Neuronal stem cell (in vitro differentiated cells): ENCODE results near the gene CETN2.

Experiments
- DNase-seq: peaks from one replicate; pipeline ENCODE4 v3.0.0-alpha.2; 2013; ENCODE audit warnings: low spot score
- H2AFZ ChIP-seq: one replicate; pipeline ENCODE4 v1.6.1; 2013; ENCODE audit warnings: mild to moderate bottlenecking, low read length, inconsistent platforms
- H2AK5ac ChIP-seq: 2 replicates; pipeline ENCODE4 v1.6.1; 2013; ENCODE audit warnings: low read depth, mild to moderate bottlenecking, inconsistent platforms, low read length, moderate library complexity, mixed read lengths
- H2BK120ac ChIP-seq: 2 replicates; pipeline ENCODE4 v1.6.1; 2013; ENCODE audit warnings: low read depth, mild to moderate bottlenecking, inconsistent platforms, low read length, moderate library complexity, mixed read lengths
- H2BK12ac ChIP-seq: one replicate; pipeline ENCODE4 v1.6.1; 2013; ENCODE audit warnings: low read length, inconsistent platforms
- H2BK15ac ChIP-seq: 2 replicates; pipeline ENCODE4 v1.6.1; 2013; ENCODE audit warnings: mild to moderate bottlenecking, low read length, inconsistent platforms, mixed read lengths
- H2BK5ac ChIP-seq: one replicate; pipeline ENCODE4 v1.6.1; 2013; ENCODE audit warnings: inconsistent platforms, mild to moderate bottlenecking, low read length, moderate library complexity
- H3K14ac ChIP-seq: one replicate; pipeline ENCODE4 v1.6.1; 2013; ENCODE audit warnings: low read length, inconsistent platforms
- H3K18ac ChIP-seq: 2 replicates; pipeline ENCODE4 v1.6.1; 2013; ENCODE audit warnings: low read length, inconsistent platforms
- H3K23ac ChIP-seq: 2 replicates; pipeline ENCODE4 v1.6.1; 2013; ENCODE audit warnings: low read depth, mild to moderate bottlenecking, mixed read lengths, low read length, inconsistent platforms; ENCODE audit not compliant: poor library complexity
- H3K27ac ChIP-seq: replicated peaks from 3 replicates; pipeline ENCODE4 v1.5.1; 2013; ENCODE audit warnings: low read length, inconsistent platforms
- H3K27me3 ChIP-seq, 3 experiments: 2 replicates each; pipeline ENCODE4 v1.6.1; 2013; ENCODE audit warnings: low read length in 3 of 3, mild to moderate bottlenecking in 2 of 3, inconsistent platforms in 1 of 3, low read depth in 1 of 3, mixed read lengths in 1 of 3, moderate library complexity in 1 of 3; ENCODE audit not compliant: control insufficient read depth in 3 of 3, insufficient read depth in 3 of 3
- H3K36me3 ChIP-seq, 2 donors: replicated peaks in 1 of 2; 2 replicates each; pipeline ENCODE4 v1.6.1; 2013; ENCODE audit warnings: low read length in 2 of 2; ENCODE audit not compliant: control insufficient read depth in 2 of 2, insufficient read depth in 2 of 2
- H3K4ac ChIP-seq: 2 replicates; pipeline ENCODE4 v1.6.1; 2013; ENCODE audit warnings: inconsistent platforms, mild to moderate bottlenecking, low read length, moderate library complexity
- H3K4me1 ChIP-seq, 2 donors: 1 replicate in 1 of 2; 2 replicates in 1 of 2; pipeline ENCODE4 v1.6.1; 2013; ENCODE audit warnings: low read length in 2 of 2, low read depth in 1 of 2; ENCODE audit not compliant: control insufficient read depth in 2 of 2, insufficient read depth in 1 of 2
- H3K4me2 ChIP-seq: one replicate; pipeline ENCODE4 v1.6.1; 2013; ENCODE audit warnings: mild to moderate bottlenecking, low read length, inconsistent platforms; ENCODE audit not compliant: insufficient read depth, poor library complexity, severe bottlenecking
- H3K4me3 ChIP-seq, 2 donors: 2 replicates each; pipeline ENCODE4 v1.5.1; 2013; ENCODE audit warnings: low read length in 2 of 2, mild to moderate bottlenecking in 2 of 2, inconsistent platforms in 1 of 2, moderate library complexity in 1 of 2
- H3K79me1 ChIP-seq: one replicate; pipeline ENCODE4 v1.6.1; 2013; ENCODE audit warnings: low read depth, mild to moderate bottlenecking, inconsistent platforms, low read length, moderate library complexity
- H3K9ac ChIP-seq: one replicate; pipeline ENCODE4 v1.6.1; 2013; ENCODE audit warnings: mild to moderate bottlenecking, low read depth, low read length, inconsistent platforms; ENCODE audit not compliant: poor library complexity
- H3K9me3 ChIP-seq, 2 donors: replicated peaks in 1 of 2; 2 replicates each; pipeline versions ENCODE3 to v1.6.1; 2013; ENCODE audit warnings: low read length in 2 of 2, mild to moderate bottlenecking in 2 of 2, inconsistent platforms in 1 of 2, low read depth in 1 of 2, mixed read lengths in 1 of 2, moderate library complexity in 1 of 2; ENCODE audit not compliant: control insufficient read depth in 2 of 2, insufficient read depth in 1 of 2
- H4K8ac ChIP-seq: one replicate; pipeline ENCODE4 v1.6.1; 2013; ENCODE audit warnings: low read depth, mild to moderate bottlenecking, inconsistent platforms, low read length, moderate library complexity
- H4K91ac ChIP-seq: one replicate; pipeline ENCODE4 v1.6.1; 2013; ENCODE audit warnings: low read length, low read depth, mild to moderate bottlenecking, inconsistent platforms; ENCODE audit not compliant: poor library complexity
- WGBS, 2 donors: extraction: QIAGEN DNeasy Blood & Tissue Kit; methylation state at CpG; one replicate each; pipeline ENCODE4 v1.1.7; 2013; ENCODE audit warnings: missing lambda C conversion rate in 2 of 2, mixed read lengths in 1 of 2; ENCODE audit not compliant: insufficient read length in 2 of 2, insufficient replicate concordance in 1 of 2; ENCODE audit errors: extremely low coverage in 2 of 2; 5-methylcytosine and 5-hydroxymethylcytosine counted together

The CETN2 gene

DNA sequence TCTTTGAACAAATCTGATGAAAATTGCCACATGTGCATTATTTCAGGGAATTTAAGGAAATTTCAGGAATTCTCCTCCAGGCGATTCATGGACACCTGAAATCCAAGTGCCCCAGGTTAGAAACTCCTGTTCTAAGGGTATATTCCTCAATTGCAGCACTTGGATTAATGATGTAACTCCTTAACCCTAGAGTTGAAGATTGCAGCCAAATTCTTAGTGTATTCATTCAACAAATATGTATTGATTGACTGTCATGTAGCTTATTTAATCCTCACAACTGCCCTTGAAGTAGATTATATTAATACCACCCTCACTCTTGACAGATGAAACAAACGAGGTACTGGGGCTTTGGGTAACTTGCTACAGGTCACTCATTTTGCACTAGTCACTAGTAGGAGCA lies 11.3 kb downstream of the CETN2 start:
- WGBS, 2 donors: no CpG with 5 or more reads among the region's 2 CpGs
- Histone ChIP-seq H4K8ac (no peak overlapping the region), H3K9me3 (no peaks in the 10 kb centered on the region), H3K23ac (no peak overlapping the region), H3K27me3 (peaks cover 0 to 27% (median 0%) of the 10 kb centered on the region in 3 experiments), H3K4ac (no peak overlapping the region), H2BK5ac (no peak overlapping the region), H2AFZ (no peak overlapping the region), H3K14ac (no peak overlapping the region), H3K4me1 (no peaks in the 10 kb centered on the region), H3K9ac (no peak overlapping the region), H3K79me1 (no peaks in the 10 kb centered on the region), H2BK12ac (no peak overlapping the region), H2BK15ac (no peak overlapping the region), H3K4me3 (no peak overlapping the region), H3K18ac (no peak overlapping the region), H2AK5ac (no peak overlapping the region), H4K91ac (no peak overlapping the region), H2BK120ac (no peak overlapping the region), H3K36me3 (no peaks in the 10 kb centered on the region), H3K4me2 (no peak overlapping the region), H3K27ac (no peak overlapping the region)
- no peak for DNase-seq

DNA sequence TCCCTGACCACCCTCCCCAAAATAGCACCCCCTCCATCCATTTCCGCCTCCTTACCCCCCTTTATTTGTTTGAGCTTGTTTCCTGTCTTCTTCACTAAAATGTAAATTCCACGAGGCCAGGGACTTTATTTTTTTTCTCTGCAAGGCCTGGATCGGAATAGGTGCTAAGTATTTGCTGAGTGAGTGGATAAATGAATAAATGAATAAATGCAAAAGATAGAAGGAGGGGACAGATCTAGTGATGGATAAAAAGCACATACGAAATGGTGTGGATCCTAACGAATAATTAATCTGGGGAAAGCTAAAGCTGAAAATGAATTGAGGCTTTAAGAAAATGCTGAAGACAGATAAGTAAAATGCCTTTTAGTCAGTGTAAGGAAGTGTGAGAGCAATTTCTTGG lies 12.2 kb downstream of the CETN2 start:
- Histone ChIP-seq H3K4me1 (no peaks in the 10 kb centered on the region), H3K4me2 (no peak overlapping the region), H3K9ac (no peak overlapping the region), H3K4me3 (no peak overlapping the region), H3K27ac (no peak overlapping the region), H2BK15ac (no peak overlapping the region), H2BK12ac (no peak overlapping the region), H2BK5ac (no peak overlapping the region), H2AK5ac (no peak overlapping the region), H4K91ac (no peak overlapping the region), H3K23ac (no peak overlapping the region), H3K4ac (no peak overlapping the region), H3K9me3 (no peaks in the 10 kb centered on the region), H3K14ac (no peak overlapping the region), H3K36me3 (no peaks in the 10 kb centered on the region), H4K8ac (no peak overlapping the region), H3K79me1 (no peaks in the 10 kb centered on the region), H3K18ac (no peak overlapping the region), H3K27me3 (peaks cover 0 to 33% (median 0%) of the 10 kb centered on the region in 3 experiments), H2BK120ac (no peak overlapping the region), H2AFZ (no peak overlapping the region)
- no CpG with 5 or more reads among the region's 5 CpGs for WGBS, 2 donors
- DNase-seq: no peak

DNA sequence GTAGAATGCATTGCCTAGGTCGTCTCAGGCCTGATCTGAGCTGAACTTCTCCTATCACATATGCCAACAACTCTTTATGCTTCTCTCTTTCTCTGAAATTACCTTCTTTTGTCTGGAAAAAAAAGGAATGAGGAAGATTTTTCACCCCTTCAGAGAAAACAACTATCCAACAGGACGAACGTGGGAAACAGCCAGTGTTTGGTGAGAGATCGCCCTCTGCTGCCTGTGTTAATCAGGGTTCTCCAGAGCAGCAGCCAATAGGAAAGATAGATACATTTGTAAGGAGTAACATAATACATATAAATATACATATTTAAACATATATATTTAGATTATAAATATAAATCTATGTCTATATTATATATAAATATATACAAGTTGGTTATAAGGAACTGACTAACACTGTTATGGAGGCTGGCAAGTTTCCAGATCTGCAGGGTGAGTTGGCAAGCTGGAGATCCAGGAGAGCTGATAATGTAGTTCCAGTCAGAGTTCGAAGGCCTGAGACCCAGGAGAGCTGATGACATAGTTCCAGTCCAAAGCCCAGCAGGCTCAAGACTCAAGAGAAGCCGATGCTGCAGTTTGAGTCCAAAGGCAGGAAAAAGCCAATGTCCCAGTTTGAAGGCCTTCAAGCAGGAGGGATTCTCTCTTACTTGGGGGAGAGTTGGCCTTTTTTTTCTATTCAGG lies 13.3 kb downstream of the CETN2 start:
- Histone ChIP-seq H3K4me2 (no peak overlapping the region), H2AK5ac (no peak overlapping the region), H2BK12ac (no peak overlapping the region), H2AFZ (no peak overlapping the region), H3K18ac (no peak overlapping the region), H3K36me3 (no peaks in the 10 kb centered on the region), H3K9me3 (no peaks in the 10 kb centered on the region), H2BK5ac (no peak overlapping the region), H2BK120ac (no peak overlapping the region), H3K79me1 (no peaks in the 10 kb centered on the region), H4K91ac (no peak overlapping the region), H3K27me3 (peaks cover 0 to 30% (median 0%) of the 10 kb centered on the region in 3 experiments), H3K4me1 (no peaks in the 10 kb centered on the region), H3K27ac (no peak overlapping the region), H3K9ac (no peak overlapping the region), H2BK15ac (no peak overlapping the region), H3K4ac (no peak overlapping the region), H4K8ac (no peak overlapping the region), H3K23ac (no peak overlapping the region), H3K14ac (no peak overlapping the region), H3K4me3 (no peak overlapping the region)
- no peak for DNase-seq
- WGBS, 2 donors: no CpG with 5 or more reads among the region's 6 CpGs

DNA sequence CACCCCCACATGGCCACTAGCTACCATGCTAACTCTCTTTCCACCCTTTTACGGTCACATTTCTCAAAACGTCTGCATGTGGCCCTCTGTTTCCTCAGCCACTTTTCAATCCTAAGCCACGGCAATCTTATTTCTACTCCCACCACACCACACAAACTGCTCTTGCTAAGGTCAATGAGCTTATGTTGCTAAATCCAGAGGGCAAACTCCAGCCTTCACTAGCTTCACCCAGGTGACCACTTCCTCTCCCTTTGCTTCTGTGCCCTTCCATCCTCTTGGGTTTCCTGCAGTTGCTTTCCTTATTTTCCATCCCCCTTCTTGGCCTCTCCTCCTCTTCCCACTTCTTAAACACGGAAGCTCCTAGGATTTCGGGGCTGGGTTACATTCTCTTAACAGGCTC lies 16.5 kb downstream of the CETN2 start:
- Histone ChIP-seq H3K27ac (no peak overlapping the region), H3K9me3 (no peaks in the 10 kb centered on the region)

More for the DNA sequence above, 16.5 kb downstream of the CETN2 start:
- Histone ChIP-seq H2AK5ac (no peak overlapping the region), H2BK12ac (no peak overlapping the region), H2BK120ac (no peak overlapping the region), H2BK5ac (no peak overlapping the region), H2BK15ac (no peak overlapping the region), H3K18ac (no peak overlapping the region), H3K4me1 (no peaks in the 10 kb centered on the region), H3K23ac (no peak overlapping the region), H3K4me3 (no peak overlapping the region), H3K36me3 (no peaks in the 10 kb centered on the region), H3K4ac (no peak overlapping the region), H4K91ac (no peak overlapping the region), H3K27me3 (peaks cover 0 to 36% (median 0%) of the 10 kb centered on the region in 3 experiments), H3K4me2 (no peak overlapping the region), H2AFZ (no peak overlapping the region), H3K9ac (no peak overlapping the region), H4K8ac (no peak overlapping the region), H3K79me1 (no peaks in the 10 kb centered on the region), H3K14ac (no peak overlapping the region)
- no CpG with 5 or more reads among the region's 5 CpGs for WGBS, 2 donors
- no peak for DNase-seq
